Activated CD8-positive, alpha-beta memory T cell treated with anti-CD3 and anti-CD28 coated beads, Interleukin-2, amount 50 U/mL, for 1 hour (primary cell): ENCODE measurements around the gene SH2B2.

Experiments
- DNase-seq: peaks from one replicate; pipeline ENCODE4 v3.0.0-alpha.2; 2020; ENCODE audit errors: extremely low read depth

The SH2B2 gene

GRCh38 chr7:102286237-102287110 is at the start of gene SH2B2:
Gene SH2B2, plus strand, starts transcription at chr7:102286868. Its CDS starts 13,683 bp downstream, at chr7:102300551.
- no peak for DNase-seq

- DNase-seq: no peak
These were observed 47.4 kb upstream of the SH2B2 start for GRCh38 chr7:102239206-102239820.

- no peak for DNase-seq
These were observed 45.2 kb upstream of the SH2B2 start for GRCh38 chr7:102241431-102241830.

- no peak for DNase-seq
These were observed 42.1 kb upstream of the SH2B2 start for GRCh38 chr7:102244601-102245000.

- DNase-seq: no peak
These were observed 38.6 kb upstream of the SH2B2 start for GRCh38 chr7:102248081-102248455.

- DNase-seq: no peak
These were observed 37.9 kb upstream of the SH2B2 start for GRCh38 chr7:102248456-102249395.

- no peak for DNase-seq
These were observed 34.9 kb upstream of the SH2B2 start for GRCh38 chr7:102251531-102252365.

GRCh38 chr7:102252366-102252982 is 34.2 kb upstream of the SH2B2 start:
- DNase-seq: no peak

- no peak for DNase-seq
These were observed 33.3 kb upstream of the SH2B2 start for GRCh38 chr7:102253066-102253972.

GRCh38 chr7:102253973-102254370 is 32.7 kb upstream of the SH2B2 start:
- DNase-seq: no peak

- DNase-seq: no peak
These were observed 32.1 kb upstream of the SH2B2 start for GRCh38 chr7:102254521-102254920.

GRCh38 chr7:102255501-102255900 is 31.2 kb upstream of the SH2B2 start:
- no peak for DNase-seq

GRCh38 chr7:102255916-102256315 is 30.8 kb upstream of the SH2B2 start:
- no peak for DNase-seq

- no peak for DNase-seq
These were observed 28.5 kb upstream of the SH2B2 start for GRCh38 chr7:102258073-102258748.

- no peak for DNase-seq
These were observed 27.9 kb upstream of the SH2B2 start for GRCh38 chr7:102258749-102259107.

GRCh38 chr7:102260856-102261255 is 25.8 kb upstream of the SH2B2 start:
- DNase-seq: no peak

- no peak for DNase-seq
These were observed 25.2 kb upstream of the SH2B2 start for GRCh38 chr7:102261451-102261850.

- DNase-seq: no peak
These were observed 24.1 kb upstream of the SH2B2 start for GRCh38 chr7:102262546-102262945.

GRCh38 chr7:102264367-102264891 is 22.2 kb upstream of the SH2B2 start:
- DNase-seq: no peak
